H1 (cell line): ENCODE data around the gene BAHD1. TPM values are rescaled to one million over a fixed set of nuclear protein-coding genes. Genes with fewer than 3 reads are reported as not detected.

ENCODE experiments used
- CTCF ChIA-PET: fragments of 300-600 bp; sonication (Branson Sonifier 250); formaldehyde crosslinking; loops from one replicate; lab custom pipeline; 2021; ENCODE audit not compliant: partially characterized antibody; lab: Charles Lee
- POLR2A ChIA-PET: fragments of 300-600 bp; sonication (Branson Sonifier 250); formaldehyde crosslinking; loops from one replicate; lab custom pipeline; 2021; ENCODE audit warnings: inconsistent platforms; ENCODE audit not compliant: partially characterized antibody; lab: Charles Lee
- DNase-seq, 2 experiments: peaks; one replicate each; pipeline versions ENCODE4 v3.0.0 to v3.0.0-alpha.2; 2010 to 2022; ENCODE audit warnings: low spot score in 2 of 2, low read depth in 1 of 2, mixed read lengths in 1 of 2
- FAIRE-seq: peaks from 2 replicates; lab custom pipeline; 2011; peaks lifted over from hg19 to GRCh38; lab: Jason Lieb, UNC
- H2AFZ ChIP-seq: 2 replicates; pipeline ENCODE4 v1.8.1; 2012; ENCODE audit warnings: low read length, inconsistent platforms
- H2AK5ac ChIP-seq: 2 replicates; pipeline ENCODE4 v1.6.1; 2013; ENCODE audit warnings: low read depth, low read length
- H2BK120ac ChIP-seq: replicated peaks from 2 replicates; pipeline ENCODE3; 2013; ENCODE audit warnings: low read depth, low read length, inconsistent platforms
- H2BK12ac ChIP-seq: 2 replicates; pipeline ENCODE4 v1.6.1; 2013; ENCODE audit warnings: low read depth, low read length
- H2BK15ac ChIP-seq: 2 replicates; pipeline ENCODE4 v1.6.1; 2013; ENCODE audit warnings: low read length
- H2BK20ac ChIP-seq: 2 replicates; pipeline ENCODE4 v1.6.1; 2013; ENCODE audit warnings: low read length
- H2BK5ac ChIP-seq: 2 replicates; pipeline ENCODE4 v1.6.1; 2013; ENCODE audit warnings: low read depth, low read length
- H3K14ac ChIP-seq: 2 replicates; pipeline ENCODE4 v1.6.1; 2013; ENCODE audit warnings: inconsistent platforms; ENCODE audit not compliant: insufficient read length
- H3K18ac ChIP-seq: 2 replicates; pipeline ENCODE4 v1.6.1; 2013; ENCODE audit warnings: low read length; ENCODE audit errors: extremely low read depth
- H3K23ac ChIP-seq: 2 replicates; pipeline ENCODE4 v1.6.1; 2013; ENCODE audit warnings: inconsistent platforms; ENCODE audit not compliant: insufficient read length
- H3K23me2 ChIP-seq: 2 replicates; pipeline ENCODE4 v1.6.1; 2013; ENCODE audit warnings: low read depth, low read length
- H3K27ac ChIP-seq: 2 replicates; pipeline ENCODE4 v1.6.1; 2011; ENCODE audit warnings: low read depth, low read length, inconsistent platforms
- H3K27me3 ChIP-seq, 4 experiments: replicated peaks in 1 of 4; 1 replicate in 1 of 4; 2 replicates in 3 of 4; pipeline versions ENCODE4 v1.6.1 to v1.8.1; 2011 to 2013; ENCODE audit warnings: low read length in 3 of 4, mild to moderate bottlenecking in 3 of 4, inconsistent platforms in 2 of 4, mixed read lengths in 2 of 4, moderate library complexity in 1 of 4; ENCODE audit not compliant: control insufficient read depth in 3 of 4, insufficient read depth in 3 of 4; ENCODE audit errors: extremely low read depth in 1 of 4
- H3K36me3 ChIP-seq, 4 experiments: 2 replicates each; pipeline versions ENCODE4 v1.6.1 to v1.8.1; 2011 to 2013; ENCODE audit warnings: mild to moderate bottlenecking in 4 of 4, low read length in 3 of 4, moderate library complexity in 2 of 4, control low read depth in 1 of 4, inconsistent platforms in 1 of 4; ENCODE audit not compliant: insufficient read depth in 4 of 4, control insufficient read depth in 2 of 4
- H3K4ac ChIP-seq: replicated peaks from 2 replicates; pipeline ENCODE3; 2013; ENCODE audit warnings: low read length, low read depth, mixed read lengths, inconsistent platforms; ENCODE audit not compliant: insufficient read length
- H3K4me1 ChIP-seq, 4 experiments: replicated peaks in 1 of 4; 1 replicate in 1 of 4; 2 replicates in 3 of 4; pipeline versions ENCODE4 v1.6.1 to v1.8.1; 2011 to 2013; ENCODE audit warnings: low read length in 3 of 4, inconsistent platforms in 2 of 4, mixed read lengths in 1 of 4; ENCODE audit not compliant: insufficient read depth in 4 of 4, control insufficient read depth in 3 of 4
- H3K4me2 ChIP-seq, 2 experiments: 2 replicates each; pipeline versions ENCODE4 v1.6.1 to v1.8.1; 2011 to 2013; ENCODE audit warnings: low read depth in 2 of 2, low read length in 2 of 2, control low read depth in 1 of 2, inconsistent platforms in 1 of 2, mild to moderate bottlenecking in 1 of 2; ENCODE audit not compliant: insufficient read depth in 1 of 2
- H3K4me3 ChIP-seq, 4 experiments: fragments of 200-600, 300-600 bp in 1 of 4; sonication (generic), shearing (Covaris generic), sonication (Bioruptor Twin) in 1 of 4; 2 replicates each; pipeline versions ENCODE4 v1.5.1 to v1.8.1; 2011 to 2016; ENCODE audit warnings: low read length in 4 of 4, low read depth in 3 of 4, control low read depth in 2 of 4, inconsistent platforms in 2 of 4, mild to moderate bottlenecking in 2 of 4, mixed read lengths in 1 of 4, moderate library complexity in 1 of 4; ENCODE audit not compliant: insufficient read depth in 2 of 4; ENCODE audit errors: extremely low read depth in 1 of 4
- H3K56ac ChIP-seq: replicated peaks from 2 replicates; pipeline ENCODE3; 2013; ENCODE audit warnings: low read depth, mild to moderate bottlenecking, mixed read lengths, low read length, inconsistent platforms; ENCODE audit not compliant: insufficient read length
- H3K79me1 ChIP-seq: 2 replicates; pipeline ENCODE4 v1.6.1; 2013; ENCODE audit warnings: low read depth, low read length, control low read depth
- H3K79me2 ChIP-seq, 2 experiments: 2 replicates each; pipeline versions ENCODE4 v1.6.1 to v1.8.1; 2012 to 2013; ENCODE audit warnings: low read length in 2 of 2, mild to moderate bottlenecking in 2 of 2, inconsistent platforms in 1 of 2; ENCODE audit not compliant: insufficient read depth in 2 of 2, control insufficient read depth in 1 of 2
- H3K9ac ChIP-seq, 4 experiments: replicated peaks in 1 of 4; 1 replicate in 1 of 4; 2 replicates in 3 of 4; pipeline versions ENCODE4 v1.6.1 to v1.8.1; 2011 to 2013; ENCODE audit warnings: low read depth in 3 of 4, low read length in 3 of 4, control low read depth in 2 of 4, mild to moderate bottlenecking in 2 of 4, moderate library complexity in 2 of 4, inconsistent platforms in 1 of 4; ENCODE audit errors: extremely low read depth in 1 of 4
- H3K9me3 ChIP-seq, 2 experiments: 2 replicates each; pipeline versions ENCODE4 v1.6.1 to v1.8.1; 2012 to 2013; ENCODE audit warnings: mild to moderate bottlenecking in 2 of 2, moderate library complexity in 2 of 2, control low read depth in 1 of 2, inconsistent platforms in 1 of 2, low read depth in 1 of 2, low read length in 1 of 2, mixed read lengths in 1 of 2; ENCODE audit not compliant: insufficient read depth in 2 of 2
- H4K20me1 ChIP-seq, 2 experiments: replicated peaks in 1 of 2; 2 replicates each; pipeline versions ENCODE3 to v1.8.1; 2011 to 2013; ENCODE audit warnings: inconsistent platforms in 2 of 2, low read length in 2 of 2, mild to moderate bottlenecking in 1 of 2; ENCODE audit not compliant: insufficient read depth in 2 of 2, control insufficient read depth in 1 of 2
- H4K5ac ChIP-seq: 2 replicates; pipeline ENCODE4 v1.6.1; 2013; ENCODE audit warnings: low read length, low read depth, mixed read lengths, inconsistent platforms; ENCODE audit not compliant: insufficient read length
- H4K8ac ChIP-seq: 2 replicates; pipeline ENCODE4 v1.8.0; 2013; ENCODE audit warnings: mild to moderate bottlenecking, moderate library complexity, low read length, inconsistent platforms; ENCODE audit not compliant: insufficient read depth; ENCODE audit errors: extremely low read depth
- H4K91ac ChIP-seq: replicated peaks from 2 replicates; pipeline ENCODE3; 2013; ENCODE audit warnings: low read length, mixed read lengths, inconsistent platforms; ENCODE audit not compliant: insufficient read length
- CBX8 ChIP-seq: fragments of 300-800, 300-1000 bp; sonication (generic); IDR thresholded peaks from 2 replicates; pipeline ENCODE4 v1.7.1; 2016; ENCODE audit warnings: low read depth, low read length, borderline replicate concordance
- E2F6 ChIP-seq: IDR thresholded peaks from 2 replicates; pipeline ENCODE4 v1.6.1; 2012; ENCODE audit warnings: inconsistent platforms
- FOSL1 ChIP-seq: IDR thresholded peaks from 2 replicates; pipeline ENCODE4 v1.6.1; 2011; ENCODE audit warnings: mild to moderate bottlenecking, low read depth, low read length, moderate library complexity; ENCODE audit not compliant: insufficient read depth
- HDAC6 ChIP-seq: IDR thresholded peaks from one replicate; pipeline ENCODE4 v1.7.1; 2012; ENCODE audit warnings: low read depth, mild to moderate bottlenecking, inconsistent platforms, low read length, moderate library complexity
- KDM4A ChIP-seq: IDR thresholded peaks from one replicate; pipeline ENCODE4 v1.7.1; 2012; ENCODE audit warnings: low read depth, mild to moderate bottlenecking, moderate library complexity, low read length, inconsistent platforms; ENCODE audit not compliant: severe bottlenecking
- MAX ChIP-seq: IDR thresholded peaks from 2 replicates; pipeline ENCODE4 v1.6.1; 2012; ENCODE audit warnings: inconsistent platforms
- NRF1 ChIP-seq: IDR thresholded peaks from 2 replicates; pipeline ENCODE4 v1.6.1; 2011; ENCODE audit warnings: mild to moderate bottlenecking, low read depth, low read length, improper control_type of control experiment
- POLR2A ChIP-seq, 2 experiments: IDR thresholded peaks; 1 replicate in 1 of 2; 2 replicates in 1 of 2; pipeline ENCODE4 v1.6.1; 2011; ENCODE audit warnings: low read depth in 2 of 2, low read length in 2 of 2, mild to moderate bottlenecking in 2 of 2; ENCODE audit errors: control extremely low read depth in 1 of 2
- SAP30 ChIP-seq: fragments of 300-600 bp; sonication (generic); IDR thresholded peaks from 2 replicates; pipeline ENCODE4 v1.7.1; 2012; ENCODE audit warnings: low read length, moderate library complexity, mild to moderate bottlenecking, inconsistent platforms; ENCODE audit not compliant: insufficient read depth, insufficient replicate concordance
- TEAD4 ChIP-seq: IDR thresholded peaks from 2 replicates; pipeline ENCODE4 v1.6.1; 2012; ENCODE audit warnings: low read depth, low read length, inconsistent platforms, mixed read lengths
- USF2 ChIP-seq: IDR thresholded peaks from 2 replicates; pipeline ENCODE4 v1.6.1; 2011; ENCODE audit warnings: low read length, improper control_type of control experiment
- ZNF274 ChIP-seq: IDR thresholded peaks from 2 replicates; pipeline ENCODE4 v1.7.0; 2012; ENCODE audit warnings: low read length, borderline replicate concordance; ENCODE audit errors: extremely low read depth
- WGBS, 2 experiments: shearing (Covaris generic) in 1 of 2; methylation state at CpG; one replicate each; pipeline versions ENCODE4 v1.1.6 to v1.1.7; 2013 to 2015; ENCODE audit warnings: low lambda C conversion rate in 2 of 2, mixed read lengths in 2 of 2, inconsistent platforms in 1 of 2, low coverage in 1 of 2, missing lambda C conversion rate in 1 of 2; ENCODE audit not compliant: insufficient replicate concordance in 2 of 2, insufficient coverage in 1 of 2, insufficient read length in 1 of 2; ENCODE audit errors: extremely low coverage in 1 of 2, missing lambda C conversion rate in 1 of 2; 5-methylcytosine and 5-hydroxymethylcytosine counted together
- polyA plus RNA-seq, 7 experiments: library from polyadenylated mRNA; depleted of rRNA in 3 of 7; stranded (reverse) in 5 of 7; unstranded in 2 of 7; fragments of >200 nt in 5 of 7; fragments of 200-250 nt in 2 of 7; gene quantifications; 1 replicate in 5 of 7; 2 replicates in 1 of 7; 4 replicates in 1 of 7; pipeline versions ENCODE4 v1.2.1 to v1.2.3, GENCODE V29; 2011 to 2013; ENCODE audit warnings: missing spikeins in 2 of 7, mixed read lengths in 2 of 7
- total RNA-seq: library from RNA; stranded (reverse); fragmentation: NEBNext Ultra II Directional; extraction: Animal tissue kit (Norgen Biotek cat#: 25700); gene quantifications from 2 replicates; pipeline ENCODE4 v1.2.1, GENCODE V29; 2021

The BAHD1 gene
- total and polyA plus RNA-seq, 2 of the 8 experiments (the other 6 are each of a cell fraction or from before 2014, with no cell fraction given): 15.0 to 38.9 TPM

- no peak overlapping the region for H3K4me3 ChIP-seq
- no peak overlapping the region for H2BK12ac ChIP-seq
- WGBS, 2 experiments: 88% methylated on average over 4 of the region's 4 CpGs; no CpG with 5 or more reads in 1 of the 2 experiments
- H3K4ac ChIP-seq: no peak overlapping the region
- no peak overlapping the region for H3K23ac ChIP-seq
- H4K5ac ChIP-seq: no peak overlapping the region
- no peak for DNase-seq
- H3K4me2 ChIP-seq: no peak overlapping the region
- H3K79me1 ChIP-seq: no peaks in the 10 kb centered on the region
- H3K56ac ChIP-seq: no peak overlapping the region
- CTCF ChIA-PET: no interaction called here
- H2BK15ac ChIP-seq: no peak overlapping the region
- H3K9me3 ChIP-seq: no peaks in the 10 kb centered on the region
- no peak overlapping the region for H2BK120ac ChIP-seq
- no peaks in the 10 kb centered on the region for H3K23me2 ChIP-seq
- H3K14ac ChIP-seq: no peak overlapping the region
- no peaks in the 10 kb centered on the region for H3K79me2 ChIP-seq
- H3K27ac ChIP-seq: no peak overlapping the region
- H2AFZ ChIP-seq: no peak overlapping the region
- no peak for FAIRE-seq
- H4K91ac ChIP-seq: no peak overlapping the region
- no peak overlapping the region; a peak in 1 of 7 replicates for H3K9ac ChIP-seq
- H4K20me1 ChIP-seq: peaks cover 0 to 2% of the 10 kb centered on the region in 2 experiments
- H3K4me1 ChIP-seq: no peaks in the 10 kb centered on the region
- H2BK20ac ChIP-seq: no peak overlapping the region
- POLR2A ChIA-PET: no interaction called here
- H2AK5ac ChIP-seq: no peak overlapping the region
- H4K8ac ChIP-seq: no peak overlapping the region
- no peak overlapping the region for H3K18ac ChIP-seq
- H3K36me3 ChIP-seq: no peaks in the 10 kb centered on the region
- no peak overlapping the region for H2BK5ac ChIP-seq
- H3K27me3 ChIP-seq: no peaks in the 10 kb centered on the region; a peak in 1 of 7 replicates
- TF ChIP-seq HDAC6 (no peak), POLR2A (IDR thresholded peaks at IDR 0.05; ENCODE audit: control extremely low read depth in 1 of 2, low read depth in 2 of 2, low read length in 2 of 2) (no peak), MAX (no peak), CBX8 (no peak), TEAD4 (no peak), ZNF274 (no peak), USF2 (no peak), KDM4A (no peak), NRF1 (no peak), SAP30 (no peak), FOSL1 (no peak), E2F6 (no peak)
These were observed 58.1 kb downstream of the BAHD1 start for GRCh38 chr15:40498891-40499290.
